Esophagus muscularis mucosa (tissue), 4 donors: ENCODE results near the gene BORCS8.

ENCODE experiments used
- CTCF ChIP-seq, 3 experiments: fragments of 200-600 bp in 2 of 3; fragments of 450-650 bp in 1 of 3; sonication (generic) in 2 of 3; IDR thresholded peaks; one replicate each; pipeline ENCODE4 v1.5.1; 2017 to 2019; ENCODE audit warnings: antibody characterized with exemption in 3 of 3, mild to moderate bottlenecking in 2 of 3, moderate library complexity in 1 of 3
- EP300 ChIP-seq: sonication (generic); formaldehyde crosslinking; IDR thresholded peaks from one replicate; pipeline ENCODE4 v1.6.1; 2017; ENCODE audit warnings: antibody characterized with exemption
- POLR2A ChIP-seq: fragments of 450-650 bp; IDR thresholded peaks from one replicate; pipeline ENCODE4 v1.6.1; 2017; ENCODE audit warnings: antibody characterized with exemption, moderate library complexity, mild to moderate bottlenecking, low read depth

DNA sequence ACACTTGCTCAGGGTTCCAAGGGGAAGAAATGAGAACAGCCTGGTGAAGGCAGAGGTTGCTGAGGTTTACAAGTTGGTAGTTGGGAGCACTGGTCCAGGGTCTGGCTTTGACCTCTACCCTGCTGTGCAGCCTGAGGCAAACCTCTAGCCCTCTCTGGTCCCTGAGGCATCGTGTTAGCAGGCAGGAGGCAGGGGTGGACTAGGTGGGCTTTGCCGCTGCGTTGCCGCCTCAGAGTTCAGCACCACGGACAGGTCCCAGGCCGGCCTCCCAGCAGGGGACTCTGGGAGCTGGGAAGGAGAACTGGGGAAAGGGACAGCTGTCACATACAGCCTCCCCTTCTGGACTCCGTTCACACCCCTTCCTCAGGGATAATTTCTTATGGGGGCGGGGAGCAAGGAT is 22.9 kb upstream of the BORCS8 start:
- TF ChIP-seq POLR2A (no peak), CTCF (IDR thresholded peaks at IDR 0.05) (no peak), EP300 (no peak)
